ENCODE data around the gene C6orf47. TPM values are rescaled to one million over a fixed set of nuclear protein-coding genes. Genes with fewer than 3 reads are reported as not detected.

C6orf47 gene
- total RNA-seq, 4 donors from 2014 or later, result 24.5 to 39.6 (median 34.0) TPM

- DNase-seq (ENCODE audit: extremely low spot score), result no peak
- peaks cover 72 to 100% (median 100%) of the 10 kb centered on the region in 4 donors for H3K36me3 ChIP-seq
- 91% methylated on average over 7 of the region's 7 CpGs for WGBS
- no peaks in the 10 kb centered on the region for H3K27me3 ChIP-seq
- intact Hi-C loops (cut with DNase I), result no loop called here
- peak overlapping the region in 2 of 4 donors; percentile 6 to 34 for H3K27ac ChIP-seq (replicated peaks in 1 of 4)
- H3K9me3 ChIP-seq, result no peaks in the 10 kb centered on the region
- TF ChIP-seq POLR2A (IDR thresholded peaks at IDR 0.05; ENCODE audit: low read depth), result no peak
- TF ChIP-seq, protein P1, sequence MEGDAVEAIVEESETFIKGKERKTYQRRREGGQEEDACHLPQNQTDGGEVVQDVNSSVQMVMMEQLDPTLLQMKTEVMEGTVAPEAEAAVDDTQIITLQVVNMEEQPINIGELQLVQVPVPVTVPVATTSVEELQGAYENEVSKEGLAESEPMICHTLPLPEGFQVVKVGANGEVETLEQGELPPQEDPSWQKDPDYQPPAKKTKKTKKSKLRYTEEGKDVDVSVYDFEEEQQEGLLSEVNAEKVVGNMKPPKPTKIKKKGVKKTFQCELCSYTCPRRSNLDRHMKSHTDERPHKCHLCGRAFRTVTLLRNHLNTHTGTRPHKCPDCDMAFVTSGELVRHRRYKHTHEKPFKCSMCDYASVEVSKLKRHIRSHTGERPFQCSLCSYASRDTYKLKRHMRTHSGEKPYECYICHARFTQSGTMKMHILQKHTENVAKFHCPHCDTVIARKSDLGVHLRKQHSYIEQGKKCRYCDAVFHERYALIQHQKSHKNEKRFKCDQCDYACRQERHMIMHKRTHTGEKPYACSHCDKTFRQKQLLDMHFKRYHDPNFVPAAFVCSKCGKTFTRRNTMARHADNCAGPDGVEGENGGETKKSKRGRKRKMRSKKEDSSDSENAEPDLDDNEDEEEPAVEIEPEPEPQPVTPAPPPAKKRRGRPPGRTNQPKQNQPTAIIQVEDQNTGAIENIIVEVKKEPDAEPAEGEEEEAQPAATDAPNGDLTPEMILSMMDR (IDR thresholded peaks at IDR 0.05), result no peak
- TF ChIP-seq EP300 (IDR thresholded peaks at IDR 0.05), result no peak
- TF ChIP-seq POLR2AphosphoS5 (IDR thresholded peaks at IDR 0.05), result no peak
- peaks cover 0 to 5% (median 2%) of the 10 kb centered on the region in 4 donors for H3K4me1 ChIP-seq
- no peak overlapping the region for H3K4me3 ChIP-seq
Observed at GRCh38 chr6:31633447-31633846, 27.1 kb downstream of the C6orf47 start.

- Histone ChIP-seq H3K4me1 (peaks cover 0 to 5% (median 2%) of the 10 kb centered on the region in 4 donors), H3K27ac (replicated peaks in 1 of 4) (peak overlapping the region in 2 of 4 donors; percentile 15 to 34), H3K27me3 (no peaks in the 10 kb centered on the region), H3K4me3 (no peak overlapping the region), H3K36me3 (peaks cover 73 to 100% (median 100%) of the 10 kb centered on the region in 4 donors), H3K9me3 (no peaks in the 10 kb centered on the region)
- intact Hi-C loops (cut with DNase I), result no loop called here
- no peak for DNase-seq (ENCODE audit: extremely low spot score)
- TF ChIP-seq EP300 (IDR thresholded peaks at IDR 0.05) (no peak), POLR2AphosphoS5 (IDR thresholded peaks at IDR 0.05) (no peak), POLR2A (IDR thresholded peaks at IDR 0.05; ENCODE audit: low read depth) (no peak)
- TF ChIP-seq, protein P1 (IDR thresholded peaks at IDR 0.05), result no peak
- WGBS, result 85% methylated on average over 22 of the region's 26 CpGs
Observed at GRCh38 chr6:31632279-31632946, 28.2 kb downstream of the C6orf47 start.

GRCh38 chr6:31631681-31632278 is 28.8 kb downstream of the C6orf47 start:
- no peak for DNase-seq (ENCODE audit: extremely low spot score)
- Histone ChIP-seq H3K36me3 (peaks cover 73 to 100% (median 100%) of the 10 kb centered on the region in 4 donors), H3K4me1 (peaks cover 0 to 5% (median 2%) of the 10 kb centered on the region in 4 donors), H3K27me3 (no peaks in the 10 kb centered on the region), H3K27ac (replicated peaks in 1 of 4) (peak overlapping the region in 1 of 4 donors; percentile 34), H3K4me3 (no peak overlapping the region), H3K9me3 (no peaks in the 10 kb centered on the region)
- intact Hi-C loops (cut with DNase I), result no loop called here
- TF ChIP-seq POLR2AphosphoS5 (IDR thresholded peaks at IDR 0.05) (peak in 1 of 2 donors; percentile 12), POLR2A (IDR thresholded peaks at IDR 0.05; ENCODE audit: low read depth) (no peak)
- WGBS, result 86% methylated on average over 27 of the region's 32 CpGs

GRCh38 chr6:31631209-31631608 is 29.4 kb downstream of the C6orf47 start:
- WGBS, result 81% methylated on average over 16 of the region's 16 CpGs
- intact Hi-C loops (cut with DNase I), result no loop called here
- H3K4me1 ChIP-seq, result peaks cover 0 to 5% (median 2%) of the 10 kb centered on the region in 4 donors
- peaks cover 73 to 100% (median 100%) of the 10 kb centered on the region in 4 donors for H3K36me3 ChIP-seq
- TF ChIP-seq POLR2AphosphoS5 (IDR thresholded peaks at IDR 0.05), result no peak
- no peak for TF ChIP-seq EP300 (IDR thresholded peaks at IDR 0.05)
- TF ChIP-seq POLR2A (IDR thresholded peaks at IDR 0.05; ENCODE audit: low read depth), result no peak
- TF ChIP-seq, protein P1 (IDR thresholded peaks at IDR 0.05), result no peak
- no peaks in the 10 kb centered on the region for H3K27me3 ChIP-seq
- H3K9me3 ChIP-seq, result no peaks in the 10 kb centered on the region
- no peak for DNase-seq (ENCODE audit: extremely low spot score)
- no peak overlapping the region for H3K4me3 ChIP-seq
- no peak overlapping the region for H3K27ac ChIP-seq (replicated peaks in 1 of 4)

DNA sequence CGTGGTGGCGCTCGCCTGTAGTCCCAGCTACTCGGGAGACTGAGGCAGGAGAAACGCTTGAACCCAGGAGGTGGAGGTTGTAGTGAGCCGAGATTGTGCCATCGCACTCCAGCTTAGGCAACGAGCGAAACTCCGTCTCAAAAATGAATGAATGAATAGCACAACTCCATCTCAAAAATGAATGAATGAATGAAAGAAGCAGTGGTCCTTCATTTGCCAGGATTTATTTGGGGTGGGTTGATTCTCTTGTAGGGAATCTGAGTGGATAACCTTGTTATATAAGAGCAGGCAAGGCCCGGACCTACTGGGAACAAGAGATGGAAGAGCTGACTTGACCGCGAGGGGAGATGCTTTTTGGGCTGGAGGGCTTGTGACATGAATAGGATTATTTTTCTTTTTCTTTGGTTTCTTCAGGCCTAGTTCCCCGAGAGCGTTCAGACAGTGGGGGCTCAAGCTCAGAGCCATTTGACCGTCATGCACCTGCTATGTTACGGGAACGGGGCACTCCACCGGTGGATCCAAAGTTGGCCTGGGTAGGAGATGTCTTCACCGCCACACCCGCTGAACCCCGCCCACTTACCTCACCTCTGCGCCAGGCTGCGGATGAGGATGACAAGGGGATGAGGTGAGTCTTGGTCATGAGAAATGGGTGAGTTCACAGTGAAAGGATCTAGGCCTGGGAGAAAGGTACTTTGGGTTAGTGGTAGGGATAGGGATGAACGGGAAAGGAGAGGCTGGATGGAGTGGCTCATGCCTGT is 30.2 kb downstream of the C6orf47 start:
- H3K4me3 ChIP-seq, result no peak overlapping the region
- no peaks in the 10 kb centered on the region for H3K27me3 ChIP-seq
- peaks cover 73 to 100% (median 100%) of the 10 kb centered on the region in 4 donors for H3K36me3 ChIP-seq
- H3K27ac ChIP-seq (replicated peaks in 1 of 4), result no peak overlapping the region
- WGBS, result 90% methylated on average over 25 of the region's 25 CpGs
- peaks cover 0 to 5% (median 2%) of the 10 kb centered on the region in 4 donors for H3K4me1 ChIP-seq
- H3K9me3 ChIP-seq, result no peaks in the 10 kb centered on the region
- TF ChIP-seq, protein P1 (IDR thresholded peaks at IDR 0.05), result no peak
- TF ChIP-seq POLR2AphosphoS5 (IDR thresholded peaks at IDR 0.05), result no peak
- intact Hi-C loops (cut with DNase I), result no loop called here
- DNase-seq (ENCODE audit: extremely low spot score), result no peak

Data from esophagus muscularis mucosa (tissue), 4 donors.